GM18951 (cell line): ENCODE results near the gene SEC14L1.

Experiments
- POLR2A ChIP-seq: IDR thresholded peaks from 4 replicates; pipeline ENCODE4 v1.6.1; 2011; ENCODE audit warnings: mild to moderate bottlenecking; ENCODE audit not compliant: insufficient read length, insufficient read depth; ENCODE audit errors: extremely low read depth
- in situ Hi-C: fragments of 300-500 bp; cut with MboI; formaldehyde crosslinking; loops from one replicate; pipeline ENCODE4 v1.12.0; 2022; ENCODE audit warnings: low sequenced_read_pairs, mixed read lengths, inconsistent platforms; ENCODE audit not compliant: unreplicated experiment

The SEC14L1 gene

GRCh38 chr17:77231076-77231871 is 90.5 kb downstream of the SEC14L1 start:
- in situ Hi-C loops = loop anchor here (25.0 kb wide), 1 partner anchor 369 kb away; the partner anchor contains the start of gene MGAT5B
- no peak for TF ChIP-seq POLR2A

GRCh38 chr17:77233127-77233526 is 92.4 kb downstream of the SEC14L1 start:
- no peak for TF ChIP-seq POLR2A

GRCh38 chr17:77233635-77234334 is 93.0 kb downstream of the SEC14L1 start:
- in situ Hi-C loops = loop anchor here (25.0 kb wide), 1 partner anchor 371 kb away; the partner anchor contains the start of gene MGAT5B
- TF ChIP-seq POLR2A = no peak

More at GRCh38 chr17:77233127-77233526, 92.4 kb downstream of the SEC14L1 start:
- in situ Hi-C loops = loop anchor here (25.0 kb wide), 1 partner anchor 371 kb away; the partner anchor contains the start of gene MGAT5B

- no peak for TF ChIP-seq POLR2A
- in situ Hi-C loops = loop anchor here (25.0 kb wide), 1 partner anchor 372 kb away; the partner anchor contains the start of gene MGAT5B
These were observed 93.9 kb downstream of the SEC14L1 start for GRCh38 chr17:77234695-77235094.

GRCh38 chr17:77235370-77235941 is 94.7 kb downstream of the SEC14L1 start:
- in situ Hi-C loops = loop anchor here (25.0 kb wide), 1 partner anchor 373 kb away; the partner anchor contains the start of gene MGAT5B
- no peak for TF ChIP-seq POLR2A

- in situ Hi-C loops = loop anchor here (25.0 kb wide), 1 partner anchor 375 kb away; the partner anchor contains the start of gene MGAT5B
- TF ChIP-seq POLR2A = no peak
These were observed 96.7 kb downstream of the SEC14L1 start for GRCh38 chr17:77237232-77238008.

- in situ Hi-C loops = loop anchor here (25.0 kb wide), 1 partner anchor 379 kb away; the partner anchor contains the start of gene MGAT5B
- TF ChIP-seq POLR2A = no peak
These were observed 100.2 kb downstream of the SEC14L1 start for GRCh38 chr17:77240976-77241375.

- no peak for TF ChIP-seq POLR2A
- in situ Hi-C loops = loop anchor here (25.0 kb wide), 1 partner anchor 380 kb away; the partner anchor contains the start of gene MGAT5B
These were observed 101.5 kb downstream of the SEC14L1 start for GRCh38 chr17:77242118-77242851.

- in situ Hi-C loops = loop anchor here (5.0 to 25.0 kb wide), 2 partner anchors 158 to 383 kb away; partner anchors contain the start of gene MGAT5B
- TF ChIP-seq POLR2A = no peak
These were observed 104.6 kb downstream of the SEC14L1 start for GRCh38 chr17:77245162-77245926.

- in situ Hi-C loops = loop anchor here (5.0 to 25.0 kb wide), 2 partner anchors 159 to 384 kb away; partner anchors contain the start of gene MGAT5B
- TF ChIP-seq POLR2A = no peak
These were observed 105.6 kb downstream of the SEC14L1 start for GRCh38 chr17:77246110-77247047.
